ENCODE data around the gene MRPL55.

MRPL55 gene

GRCh38 chr1:228068359-228068758 lies 40.7 kb downstream of the MRPL55 start:
- DNase-seq (ENCODE audit: low spot score), result no peak

- no peak for DNase-seq (ENCODE audit: low spot score)
Observed at GRCh38 chr1:228066891-228067654, 42.0 kb downstream of the MRPL55 start.

GRCh38 chr1:228066416-228066815 lies 42.7 kb downstream of the MRPL55 start:
- DNase-seq (ENCODE audit: low spot score), result no peak

GRCh38 chr1:228065543-228066347 lies 43.4 kb downstream of the MRPL55 start:
- DNase-seq (ENCODE audit: low spot score), result no peak

GRCh38 chr1:228064741-228065542 lies 44.2 kb downstream of the MRPL55 start:
- DNase-seq (ENCODE audit: low spot score), result no peak

GRCh38 chr1:228064296-228064695 lies 44.8 kb downstream of the MRPL55 start:
- no peak for DNase-seq (ENCODE audit: low spot score)

GRCh38 chr1:228063251-228064191 lies 45.6 kb downstream of the MRPL55 start:
- no peak for DNase-seq (ENCODE audit: low spot score)

- DNase-seq (ENCODE audit: low spot score), result no peak
Observed at GRCh38 chr1:228062812-228063211, 46.3 kb downstream of the MRPL55 start.

- DNase-seq (ENCODE audit: low spot score), result no peak
Observed at GRCh38 chr1:228062085-228062791, 46.9 kb downstream of the MRPL55 start.

- no peak for DNase-seq (ENCODE audit: low spot score)
Observed at GRCh38 chr1:228061411-228062084, 47.6 kb downstream of the MRPL55 start.

GRCh38 chr1:228060458-228061190 lies 48.5 kb downstream of the MRPL55 start:
- no peak for DNase-seq (ENCODE audit: low spot score)

- DNase-seq (ENCODE audit: low spot score), result no peak
Observed at GRCh38 chr1:228059634-228060457, 49.3 kb downstream of the MRPL55 start.

- no peak for DNase-seq (ENCODE audit: low spot score)
Observed at GRCh38 chr1:228058949-228059633, 50.0 kb downstream of the MRPL55 start.

- DNase-seq (ENCODE audit: low spot score), result no peak
Observed at GRCh38 chr1:228058172-228058948, 50.7 kb downstream of the MRPL55 start.

Measured in globus pallidus (tissue), 1 donor.